Ectodermal cell (in vitro differentiated cells): Measurements from ENCODE around the gene DENND1B.

ENCODE experiments used
- H3K27ac ChIP-seq: 2 replicates; pipeline ENCODE4 v1.7.0; 2013; ENCODE audit warnings: mild to moderate bottlenecking, low read depth, low read length; ENCODE audit not compliant: insufficient read depth, poor library complexity, severe bottlenecking
- H3K27me3 ChIP-seq: 2 replicates; pipeline ENCODE4 v1.7.0; 2013; ENCODE audit warnings: mild to moderate bottlenecking, low read length; ENCODE audit not compliant: insufficient read depth, control insufficient read depth, poor library complexity, severe bottlenecking
- H3K36me3 ChIP-seq: one replicate; pipeline ENCODE4 v1.7.0; 2013; ENCODE audit warnings: low read length; ENCODE audit not compliant: control insufficient read depth, insufficient read depth
- H3K4me1 ChIP-seq: one replicate; pipeline ENCODE4 v1.7.0; 2013; ENCODE audit warnings: low read length; ENCODE audit not compliant: control insufficient read depth, insufficient read depth
- H3K4me3 ChIP-seq: 2 replicates; pipeline ENCODE4 v1.7.0; 2013; ENCODE audit warnings: low read depth, low read length, control low read depth; ENCODE audit not compliant: insufficient read depth
- H3K9me3 ChIP-seq: 2 replicates; pipeline ENCODE4 v1.7.0; 2013; ENCODE audit warnings: mild to moderate bottlenecking, low read length, moderate library complexity; ENCODE audit not compliant: control insufficient read depth
- WGBS, 2 experiments: methylation state at CpG; one replicate each; pipeline ENCODE4 v1.1.7; 2013; ENCODE audit warnings: missing lambda C conversion rate in 2 of 2; 5-methylcytosine and 5-hydroxymethylcytosine counted together

DENND1B gene

GRCh38 chr1:197801684-197802083, 26.4 kb upstream of the DENND1B start:
- Histone ChIP-seq H3K27me3 (no peaks in the 10 kb centered on the region), H3K27ac (no peak overlapping the region), H3K4me1 (no peaks in the 10 kb centered on the region), H3K9me3 (no peaks in the 10 kb centered on the region), H3K4me3 (no peak overlapping the region), H3K36me3 (no peaks in the 10 kb centered on the region)
- WGBS, 2 experiments: 93 to 95% methylated on average over 4 of the region's 4 CpGs

- WGBS, 2 experiments: 88 to 95% methylated on average over 1 of the region's 1 CpG
These were observed 25.8 kb upstream of the DENND1B start for GRCh38 chr1:197801111-197801482.

GRCh38 chr1:197800379-197801110, 25.3 kb upstream of the DENND1B start:
- no peak overlapping the region for H3K4me3 ChIP-seq
- no peaks in the 10 kb centered on the region for H3K27me3 ChIP-seq
- 94 to 95% methylated on average over 6 of the region's 6 CpGs for WGBS, 2 experiments
- H3K36me3 ChIP-seq: no peaks in the 10 kb centered on the region
- no peaks in the 10 kb centered on the region for H3K4me1 ChIP-seq
- H3K27ac ChIP-seq: no peak overlapping the region
- H3K9me3 ChIP-seq: no peaks in the 10 kb centered on the region

More at GRCh38 chr1:197801111-197801482, 25.8 kb upstream of the DENND1B start:
- no peaks in the 10 kb centered on the region for H3K36me3 ChIP-seq
- no peaks in the 10 kb centered on the region for H3K27me3 ChIP-seq
- no peak overlapping the region for H3K4me3 ChIP-seq
- H3K27ac ChIP-seq: no peak overlapping the region
- H3K4me1 ChIP-seq: no peaks in the 10 kb centered on the region
- H3K9me3 ChIP-seq: no peaks in the 10 kb centered on the region

GRCh38 chr1:197799271-197799670, 24.0 kb upstream of the DENND1B start:
- Histone ChIP-seq H3K4me3 (no peak overlapping the region), H3K27ac (no peak overlapping the region), H3K27me3 (no peaks in the 10 kb centered on the region), H3K4me1 (no peaks in the 10 kb centered on the region), H3K9me3 (no peaks in the 10 kb centered on the region), H3K36me3 (no peaks in the 10 kb centered on the region)

- Histone ChIP-seq H3K9me3 (no peaks in the 10 kb centered on the region), H3K27me3 (no peaks in the 10 kb centered on the region), H3K4me3 (no peak overlapping the region), H3K27ac (no peak overlapping the region), H3K4me1 (no peaks in the 10 kb centered on the region), H3K36me3 (no peaks in the 10 kb centered on the region)
- 95 to 100% methylated on average over 1 of the region's 1 CpG for WGBS, 2 experiments
These were observed 23.2 kb upstream of the DENND1B start for GRCh38 chr1:197798492-197798891.

- H3K27me3 ChIP-seq: no peaks in the 10 kb centered on the region
- no peak overlapping the region for H3K27ac ChIP-seq
- no peaks in the 10 kb centered on the region for H3K9me3 ChIP-seq
- no peaks in the 10 kb centered on the region for H3K36me3 ChIP-seq
- no peaks in the 10 kb centered on the region for H3K4me1 ChIP-seq
- no peak overlapping the region for H3K4me3 ChIP-seq
These were observed 21.7 kb upstream of the DENND1B start for GRCh38 chr1:197797010-197797409.

- H3K36me3 ChIP-seq: no peaks in the 10 kb centered on the region
- no peaks in the 10 kb centered on the region for H3K4me1 ChIP-seq
- no peak overlapping the region for H3K27ac ChIP-seq
- WGBS, 2 experiments: 82 to 94% methylated on average over 3 of the region's 3 CpGs
- no peaks in the 10 kb centered on the region for H3K27me3 ChIP-seq
- no peak overlapping the region for H3K4me3 ChIP-seq
- H3K9me3 ChIP-seq: no peaks in the 10 kb centered on the region
These were observed 13.8 kb upstream of the DENND1B start for GRCh38 chr1:197788741-197789739.

- H3K4me1 ChIP-seq: no peaks in the 10 kb centered on the region
These were observed 12.6 kb upstream of the DENND1B start for GRCh38 chr1:197787623-197788536.

GRCh38 chr1:197787056-197787455, 11.8 kb upstream of the DENND1B start:
- Histone ChIP-seq H3K4me1 (no peaks in the 10 kb centered on the region), H3K9me3 (no peaks in the 10 kb centered on the region), H3K27ac (no peak overlapping the region), H3K4me3 (no peak overlapping the region), H3K36me3 (no peaks in the 10 kb centered on the region), H3K27me3 (no peaks in the 10 kb centered on the region)
- 88 to 92% methylated on average over 3 of the region's 3 CpGs for WGBS, 2 experiments

More at GRCh38 chr1:197787623-197788536, 12.6 kb upstream of the DENND1B start:
- H3K27ac ChIP-seq: no peak overlapping the region
- 88 to 96% methylated on average over 6 to 7 of the region's 7 CpGs for WGBS, 2 experiments
- H3K36me3 ChIP-seq: no peaks in the 10 kb centered on the region
- H3K4me3 ChIP-seq: no peak overlapping the region
- H3K9me3 ChIP-seq: no peaks in the 10 kb centered on the region
- no peaks in the 10 kb centered on the region for H3K27me3 ChIP-seq
